Measurements from ENCODE around the gene HOXB6.

DNA sequence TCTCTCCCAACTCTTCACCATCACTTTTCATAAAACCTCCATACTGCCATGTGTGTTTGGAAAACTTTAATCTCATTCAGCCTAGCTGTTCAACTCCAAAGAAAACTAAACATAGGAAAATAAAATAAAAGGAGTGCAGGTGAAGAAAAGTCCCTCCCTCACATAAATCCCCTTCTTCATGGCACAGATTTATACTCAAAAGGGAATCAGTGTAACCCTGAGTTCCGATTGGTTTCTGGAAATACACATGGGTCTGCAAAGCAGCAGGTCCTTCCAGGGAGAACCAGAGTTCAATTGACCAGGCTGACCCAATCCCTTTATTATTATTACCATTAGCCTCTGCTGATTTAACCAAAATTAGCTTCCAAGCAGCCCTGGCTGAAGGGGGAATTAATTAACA lies 51.0 kb downstream of the HOXB6 start:
- TF ChIP-seq, protein P1, sequence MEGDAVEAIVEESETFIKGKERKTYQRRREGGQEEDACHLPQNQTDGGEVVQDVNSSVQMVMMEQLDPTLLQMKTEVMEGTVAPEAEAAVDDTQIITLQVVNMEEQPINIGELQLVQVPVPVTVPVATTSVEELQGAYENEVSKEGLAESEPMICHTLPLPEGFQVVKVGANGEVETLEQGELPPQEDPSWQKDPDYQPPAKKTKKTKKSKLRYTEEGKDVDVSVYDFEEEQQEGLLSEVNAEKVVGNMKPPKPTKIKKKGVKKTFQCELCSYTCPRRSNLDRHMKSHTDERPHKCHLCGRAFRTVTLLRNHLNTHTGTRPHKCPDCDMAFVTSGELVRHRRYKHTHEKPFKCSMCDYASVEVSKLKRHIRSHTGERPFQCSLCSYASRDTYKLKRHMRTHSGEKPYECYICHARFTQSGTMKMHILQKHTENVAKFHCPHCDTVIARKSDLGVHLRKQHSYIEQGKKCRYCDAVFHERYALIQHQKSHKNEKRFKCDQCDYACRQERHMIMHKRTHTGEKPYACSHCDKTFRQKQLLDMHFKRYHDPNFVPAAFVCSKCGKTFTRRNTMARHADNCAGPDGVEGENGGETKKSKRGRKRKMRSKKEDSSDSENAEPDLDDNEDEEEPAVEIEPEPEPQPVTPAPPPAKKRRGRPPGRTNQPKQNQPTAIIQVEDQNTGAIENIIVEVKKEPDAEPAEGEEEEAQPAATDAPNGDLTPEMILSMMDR (IDR thresholded peaks at IDR 0.05) = no peak
- no peak for TF ChIP-seq ZFX (IDR thresholded peaks at IDR 0.05; ENCODE audit: borderline replicate concordance)

Data from 22Rv1 (cell line).